K562 (cell line): ENCODE data around the gene TNFRSF18. TPM values are rescaled to one million over a fixed set of nuclear protein-coding genes. Genes with fewer than 3 reads are reported as not detected.
A peak's percentile ranks its signal among the peaks of the same experiment; 100 is the strongest.

ENCODE experiments used
- ATAC-seq: fragments of 200-7000 bp; cut with Tn5 transposase; 3 replicates; pipeline ENCODE4 v1.9.1; 2020; ENCODE audit warnings: moderate library complexity
- BruUV-seq: library from RNA; stranded (reverse); fragments of 400-500 nt; replicated peaks from 2 replicates; lab custom pipeline; 2021; lab: Mats Ljungman, UMichigan
- CTCF ChIA-PET: fragments of 300-600 bp; formaldehyde crosslinking; extraction: SDS; loops from one replicate; lab custom pipeline; 2021; ENCODE audit warnings: low intra/inter-chr PET ratio; lab: Yijun Ruan, JAX
- POLR2A ChIA-PET: fragments of 300-600, 350-650 bp; sonication (Branson Sonifier 250); formaldehyde crosslinking; extraction: SDS; loops from one replicate; lab custom pipeline; 2021; ENCODE audit warnings: antibody characterized with exemption, inconsistent platforms; lab: Yijun Ruan, JAX
- DNase-seq, 4 experiments: peaks; one replicate each; pipeline versions ENCODE4 v3.0.0 to v3.0.0-alpha.2; 2011 to 2018; ENCODE audit warnings: low spot score in 3 of 4, mixed read lengths in 3 of 4; ENCODE audit errors: extremely low read depth in 1 of 4
- FAIRE-seq: peaks from 2 replicates; lab custom pipeline; 2011; peaks lifted over from hg19 to GRCh38; lab: Jason Lieb, UNC
- H2AFZ ChIP-seq: 2 replicates; pipeline ENCODE4 v1.6.0; 2011; ENCODE audit warnings: low read depth, low read length, control low read depth, inconsistent platforms
- H3K27ac ChIP-seq: fragments of 200-600 bp; 3 replicates; pipeline ENCODE4 v1.8.0; 2011; ENCODE audit warnings: low read depth, mild to moderate bottlenecking, control low read depth, inconsistent platforms, low read length, moderate library complexity, mixed read lengths; ENCODE audit errors: extremely low read depth
- H3K27me3 ChIP-seq, 2 experiments: fragments of 300-600 bp in 1 of 2; 2 replicates in 1 of 2; 3 replicates in 1 of 2; pipeline versions ENCODE4 v1.6.0 to v1.8.0; 2011; ENCODE audit warnings: inconsistent platforms in 2 of 2, low read length in 2 of 2, mild to moderate bottlenecking in 1 of 2, mixed read lengths in 1 of 2, moderate library complexity in 1 of 2; ENCODE audit not compliant: control insufficient read depth in 2 of 2, insufficient read depth in 2 of 2
- H3K36me3 ChIP-seq: fragments of 300-600 bp; 3 replicates; pipeline ENCODE4 v1.8.0; 2011; ENCODE audit warnings: mild to moderate bottlenecking, low read length, inconsistent platforms; ENCODE audit not compliant: control insufficient read depth, insufficient read depth
- H3K4me1 ChIP-seq, 2 experiments: fragments of 200-600 bp in 1 of 2; replicated peaks in 1 of 2; 2 replicates in 1 of 2; 3 replicates in 1 of 2; pipeline versions ENCODE4 v1.5.1 to v1.8.0; 2011; ENCODE audit warnings: inconsistent platforms in 2 of 2, low read length in 2 of 2, mild to moderate bottlenecking in 1 of 2, mixed read lengths in 1 of 2, moderate library complexity in 1 of 2; ENCODE audit not compliant: control insufficient read depth in 2 of 2, insufficient read depth in 2 of 2
- H3K4me2 ChIP-seq: 2 replicates; pipeline ENCODE4 v1.6.1; 2011; ENCODE audit warnings: low read length, control low read depth, inconsistent platforms, mixed read lengths; ENCODE audit not compliant: insufficient read depth
- H3K4me3 ChIP-seq: fragments of 200-600 bp; sonication (generic), shearing (Covaris generic); 2 replicates; pipeline ENCODE4 v1.5.1; 2016; ENCODE audit warnings: control low read depth, inconsistent platforms
- H3K79me2 ChIP-seq: fragments of 200-600 bp; 3 replicates; pipeline ENCODE4 v1.8.0; 2011; ENCODE audit warnings: low read length, inconsistent platforms; ENCODE audit not compliant: control insufficient read depth, insufficient read depth
- H3K9ac ChIP-seq, 2 experiments: 2 replicates each; pipeline versions ENCODE4 v1.6.0 to v1.6.1; 2011; ENCODE audit warnings: low read depth in 2 of 2, low read length in 2 of 2, control low read depth in 1 of 2, inconsistent platforms in 1 of 2, mild to moderate bottlenecking in 1 of 2, mixed read lengths in 1 of 2; ENCODE audit not compliant: insufficient read depth in 1 of 2
- H3K9me1 ChIP-seq: one replicate; pipeline ENCODE4 v1.6.0; 2011; ENCODE audit warnings: inconsistent platforms, mild to moderate bottlenecking, low read length, moderate library complexity; ENCODE audit not compliant: control insufficient read depth, insufficient read depth
- H3K9me3 ChIP-seq: replicated peaks from 2 replicates; pipeline ENCODE4 v1.5.1; 2011; ENCODE audit warnings: low read depth, low read length, inconsistent platforms; ENCODE audit not compliant: control insufficient read depth, insufficient read depth
- H4K20me1 ChIP-seq: replicated peaks from 2 replicates; pipeline ENCODE4 v1.6.1; 2011; ENCODE audit warnings: low read length, inconsistent platforms, mixed read lengths; ENCODE audit not compliant: control insufficient read depth, insufficient read depth
- BCL6 ChIP-seq: fragments of 250-450 bp; sonication (Bioruptor Pico); IDR thresholded peaks from 2 replicates; pipeline ENCODE4 v1.4.0; 2020
- FOXJ3 ChIP-seq: sonication (generic); formaldehyde crosslinking; IDR thresholded peaks from 2 replicates; pipeline ENCODE4 v1.4.0; 2020; ENCODE audit warnings: mild to moderate bottlenecking, missing genetic modification reagents
- GTF2E2 ChIP-seq: fragments of 200-800 bp; sonication (Bioruptor generic); IDR thresholded peaks from 2 replicates; pipeline ENCODE4 v1.6.1; 2016; ENCODE audit warnings: missing genetic modification characterization, missing compliant biosample characterization
- MED1 ChIP-seq: sonication (generic); formaldehyde crosslinking; IDR thresholded peaks from 2 replicates; pipeline ENCODE4 v1.8.1; 2023; ENCODE audit warnings: missing genetic modification reagents, borderline replicate concordance
- NCOA6 ChIP-seq: fragments of 450-650 bp; IDR thresholded peaks from 2 replicates; pipeline ENCODE4 v1.6.1; 2017; ENCODE audit warnings: mild to moderate bottlenecking
- POLR2G ChIP-seq: fragments of 200-400 bp; formaldehyde crosslinking; IDR thresholded peaks from 2 replicates; pipeline ENCODE4 v1.6.1; 2017; ENCODE audit warnings: low read depth, mild to moderate bottlenecking, antibody characterized with exemption, low read length, moderate library complexity
- RBFOX2 ChIP-seq: fragments of 200-400 bp; formaldehyde crosslinking; IDR thresholded peaks from 2 replicates; pipeline ENCODE4 v1.6.1; 2017; ENCODE audit warnings: low read depth, mild to moderate bottlenecking, low read length, moderate library complexity
- SLC30A9 ChIP-seq: fragments of 250-450 bp; sonication (Bioruptor Pico); IDR thresholded peaks from 2 replicates; pipeline ENCODE4 v1.8.0; 2022; ENCODE audit warnings: mild to moderate bottlenecking, moderate library complexity
- SRSF3 ChIP-seq: fragments of 200-400 bp; formaldehyde crosslinking; IDR thresholded peaks from 2 replicates; pipeline ENCODE4 v1.6.1; 2016; ENCODE audit warnings: mild to moderate bottlenecking, low read length, moderate library complexity; ENCODE audit not compliant: insufficient read depth
- ZNF217 ChIP-seq: sonication (generic); formaldehyde crosslinking; IDR thresholded peaks from 2 replicates; pipeline ENCODE4 v1.8.0; 2022; ENCODE audit warnings: mild to moderate bottlenecking, missing genetic modification reagents
- ZNF354B ChIP-seq: fragments of 250-450 bp; sonication (Bioruptor Pico); IDR thresholded peaks from 2 replicates; pipeline ENCODE4 v1.4.0; 2020
- ZNF707 ChIP-seq: fragments of 250-450 bp; sonication (Bioruptor Pico); conservative IDR thresholded peaks from 2 replicates; pipeline ENCODE4 v1.8.0; 2022; ENCODE audit warnings: inconsistent platforms, mild to moderate bottlenecking, moderate library complexity
- WGBS: fragments of 100-300 bp; shearing (Covaris generic); methylation state at CpG from one replicate; pipeline ENCODE4 v1.1.6; 2016; ENCODE audit warnings: low coverage, mixed read lengths; ENCODE audit not compliant: insufficient coverage; ENCODE audit errors: missing lambda C conversion rate; 5-methylcytosine and 5-hydroxymethylcytosine counted together
- in situ Hi-C: fragments of 300-500 bp; cut with MboI; formaldehyde crosslinking; loops from 4 replicates; pipeline ENCODE4 v1.15.0; 2018; ENCODE audit warnings: inconsistent platforms, mixed read lengths
- intact Hi-C: fragments of 100-400 bp; cut with micrococcal nuclease; formaldehyde crosslinking; loops from 2 replicates; pipeline ENCODE4 v1.14.2; 2022
- polyA plus RNA-seq, 8 experiments: library from polyadenylated mRNA; depleted of rRNA in 4 of 8; stranded (reverse) in 5 of 8; unstranded in 3 of 8; fragments of >200 nt; fragmentation: Nextera tagmentation in 2 of 8; fragmentation: Illumina TruSeq in 1 of 8; extraction: Ambion mirVana in 2 of 8; extraction: Trizol in 1 of 8; gene quantifications; 2 replicates each; pipeline versions ENCODE4 v1.2.1 to v1.2.3, GENCODE V29; 2011 to 2014; ENCODE audit warnings: inconsistent platforms in 1 of 8, missing spikeins in 1 of 8
- total RNA-seq, 7 experiments: library from RNA; depleted of rRNA in 6 of 7; stranded (reverse); fragments of >200 nt in 6 of 7; fragmentation: Illumina TruSeq in 2 of 7; extraction: Trizol in 2 of 7; gene quantifications; 2 replicates each; pipeline versions ENCODE4 v1.2.1 to v1.2.3, GENCODE V29; 2011 to 2021; ENCODE audit warnings: low replicate concordance in 1 of 7

The TNFRSF18 gene
- total and polyA plus RNA-seq, 9 of the 15 experiments (the other 6 are each of a cell fraction or from before 2014, with no cell fraction given), result 0.24 to 0.27 TPM; not detected in 7

DNA sequence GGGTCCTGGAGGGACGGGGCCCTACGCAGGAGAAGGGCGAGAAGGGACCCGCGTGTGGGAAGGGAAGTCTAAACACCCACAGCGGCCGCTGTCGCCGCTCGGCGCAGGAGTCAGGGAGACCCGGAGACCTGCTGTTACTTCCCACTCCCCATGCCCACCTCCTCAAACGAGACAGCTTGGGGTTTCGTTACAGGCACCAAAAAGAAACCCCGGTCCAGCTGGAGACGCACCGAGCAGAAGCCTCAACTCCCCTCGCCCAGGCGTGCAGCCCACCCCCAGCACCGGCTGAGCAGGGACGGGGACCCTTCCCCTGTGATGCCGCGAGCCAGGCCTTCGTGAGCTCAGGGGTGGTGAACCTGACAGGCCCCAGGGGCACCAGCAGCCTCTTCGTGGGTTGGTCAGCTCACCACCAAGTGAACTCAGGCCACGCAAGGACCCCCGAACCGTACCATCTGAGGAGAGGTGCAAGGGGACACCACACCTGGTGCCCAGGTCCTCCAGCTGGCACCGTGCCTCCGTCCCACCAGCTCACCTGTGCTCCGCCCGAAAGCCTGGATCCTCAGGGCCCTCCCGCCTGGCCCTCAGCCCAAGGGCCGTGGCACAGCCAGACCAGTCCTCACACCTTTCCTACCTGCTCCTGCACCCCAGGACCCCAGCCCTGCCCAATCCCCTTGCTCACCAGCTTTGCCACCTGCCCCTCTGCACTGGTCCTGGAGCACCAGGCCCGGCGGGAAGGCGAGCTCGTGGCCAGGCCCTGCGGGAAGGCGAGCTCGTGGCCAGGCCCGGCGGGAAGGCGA is 20.4 kb upstream of the TNFRSF18 start:
- CTCF ChIA-PET, result no interaction called here
- in situ Hi-C loops (no loop called here), intact Hi-C loops (no loop called here)
- H3K27ac ChIP-seq, result no peak overlapping the region
- no peaks in the 10 kb centered on the region for H3K27me3 ChIP-seq
- H3K9me3 ChIP-seq, result no peaks in the 10 kb centered on the region
- no peak overlapping the region for H3K4me2 ChIP-seq
- H3K9me1 ChIP-seq, result no peaks in the 10 kb centered on the region
- ATAC-seq (no peak), DNase-seq (no peak)
- POLR2A ChIA-PET, result interaction anchor here (0.6 to 1.8 kb wide), 6 partner anchors 11 to 101 kb away, joined by 3 to 7 read pairs (median 4); no protein-coding TSS in a partner anchor
- H3K4me1 ChIP-seq, result peaks cover 6 to 70% of the 10 kb centered on the region in 2 experiments; a peak in 4 of 5 replicates
- H3K36me3 ChIP-seq, result peaks cover 82% of the 10 kb centered on the region; the same call in 2 of the 3 replicates
- no peak overlapping the region for H3K4me3 ChIP-seq
- TF ChIP-seq ZNF217 (CRISPR knock-in tag), result no peak
- no peak for TF ChIP-seq BCL6 (CRISPR knock-in tag)
- no peak for TF ChIP-seq SLC30A9 (CRISPR knock-in tag)
- no peak for TF ChIP-seq MED1 (CRISPR knock-in tag)
- no peak for TF ChIP-seq GTF2E2 (tag)
- TF ChIP-seq SRSF3, result no peak
- no peak for TF ChIP-seq FOXJ3 (CRISPR knock-in tag)
- no peak for TF ChIP-seq ZNF707 (CRISPR knock-in tag)
- no peak for TF ChIP-seq ZNF354B (CRISPR knock-in tag)
- TF ChIP-seq NCOA6, result no peak
- TF ChIP-seq RBFOX2, result peak; percentile 61; the same call in 1 of the 2 replicates
- 0 out of 2 replicates have a peak, but pooled peaks have one; percentile 44 for TF ChIP-seq POLR2G
- TF ChIP-seq, all 486 proteins: peak for 2
- BruUV-seq, result no TSS peak
- H2AFZ ChIP-seq, result no peak overlapping the region
- peaks cover 77% of the 10 kb centered on the region for H3K79me2 ChIP-seq
- 95% methylated on average over 36 of the region's 44 CpGs for whole genome bisulfite sequencing
- H3K9ac ChIP-seq, result peak overlapping the region in 1 of 2 experiments; percentile 27; a peak in 2 of 4 replicates
- no peak for FAIRE-seq
- peaks cover 9% of the 10 kb centered on the region; the same call in 1 of the 2 replicates for H4K20me1 ChIP-seq
